ENCODE data around the gene RAP1A. TPM values are rescaled to one million over a fixed set of nuclear protein-coding genes. Genes with fewer than 3 reads are reported as not detected.

RAP1A gene
- total and polyA plus RNA-seq, 3 donors from 2014 or later = 20.8 to 42.8 (median 27.6) TPM

- intact Hi-C loops (cut with DNase I; ENCODE audit: low total_unique reads) = no loop called here
- H3K27me3 ChIP-seq = no peaks in the 10 kb centered on the region
- no peaks in the 10 kb centered on the region for H3K9me3 ChIP-seq
- no peaks in the 10 kb centered on the region for H3K36me3 ChIP-seq (ENCODE audit: low read depth, missing control alignments)
- peak overlapping the region; percentile 75 to 96 for H3K4me3 ChIP-seq
- 29 to 39% methylated on average over 4 of the region's 4 CpGs for WGBS, 2 donors
- H3K27ac ChIP-seq = peak overlapping the region; percentile 96 to 97
- no peak for DNase-seq
- H3K4me1 ChIP-seq = peaks cover 25% of the 10 kb centered on the region
- TF ChIP-seq CTCF (IDR thresholded peaks at IDR 0.05) (no peak), POLR2A (IDR thresholded peaks at IDR 0.05) (no peak)
These were observed 1.5 kb downstream of the RAP1A start for GRCh38 chr1:111621050-111621449.

- no peak overlapping the region for H3K4me3 ChIP-seq
- no peak overlapping the region for H3K27ac ChIP-seq
- no peaks in the 10 kb centered on the region for H3K9me3 ChIP-seq
- TF ChIP-seq CTCF (IDR thresholded peaks at IDR 0.05) (no peak), POLR2A (IDR thresholded peaks at IDR 0.05) (no peak)
- intact Hi-C loops (cut with DNase I; ENCODE audit: low total_unique reads) = no loop called here
- no peaks in the 10 kb centered on the region for H3K27me3 ChIP-seq
- H3K4me1 ChIP-seq = peaks cover 25% of the 10 kb centered on the region
- no peaks in the 10 kb centered on the region for H3K36me3 ChIP-seq (ENCODE audit: low read depth, missing control alignments)
- no peak for DNase-seq
These were observed 2.6 kb downstream of the RAP1A start for GRCh38 chr1:111622166-111622565.

- DNase-seq = no peak
- Histone ChIP-seq H3K27ac (no peak overlapping the region), H3K4me1 (peaks cover 25% of the 10 kb centered on the region), H3K27me3 (no peaks in the 10 kb centered on the region), H3K9me3 (no peaks in the 10 kb centered on the region), H3K36me3 (ENCODE audit: low read depth, missing control alignments) (no peaks in the 10 kb centered on the region), H3K4me3 (no peak overlapping the region)
- intact Hi-C loops (cut with DNase I; ENCODE audit: low total_unique reads) = no loop called here
- WGBS, 2 donors = 84% methylated on average over 2 of the region's 2 CpGs
- TF ChIP-seq CTCF (IDR thresholded peaks at IDR 0.05) (no peak), POLR2A (IDR thresholded peaks at IDR 0.05) (no peak)
These were observed 4.8 kb downstream of the RAP1A start for GRCh38 chr1:111624382-111624781.

- TF ChIP-seq CTCF (IDR thresholded peaks at IDR 0.05) (no peak), POLR2A (IDR thresholded peaks at IDR 0.05) (no peak)
- H3K9me3 ChIP-seq = no peaks in the 10 kb centered on the region
- no peak overlapping the region for H3K27ac ChIP-seq
- no peaks in the 10 kb centered on the region for H3K36me3 ChIP-seq (ENCODE audit: low read depth, missing control alignments)
- H3K27me3 ChIP-seq = no peaks in the 10 kb centered on the region
- DNase-seq = no peak
- H3K4me1 ChIP-seq = peaks cover 25% of the 10 kb centered on the region
- intact Hi-C loops (cut with DNase I; ENCODE audit: low total_unique reads) = no loop called here
- 31 to 33% methylated on average over 1 of the region's 1 CpG for WGBS, 2 donors
- H3K4me3 ChIP-seq = no peak overlapping the region
These were observed 5.7 kb downstream of the RAP1A start for GRCh38 chr1:111625276-111625675.

GRCh38 chr1:111628153-111628552 lies 8.6 kb downstream of the RAP1A start:
- WGBS, 2 donors = 81 to 85% methylated on average over 1 of the region's 2 CpGs
- peaks cover 9% of the 10 kb centered on the region for H3K4me1 ChIP-seq
- H3K9me3 ChIP-seq = no peaks in the 10 kb centered on the region
- no peak overlapping the region for H3K27ac ChIP-seq
- no peak for TF ChIP-seq CTCF (IDR thresholded peaks at IDR 0.05)
- TF ChIP-seq POLR2A (IDR thresholded peaks at IDR 0.05) = no peak
- DNase-seq = no peak
- H3K27me3 ChIP-seq = no peaks in the 10 kb centered on the region
- no peaks in the 10 kb centered on the region for H3K36me3 ChIP-seq (ENCODE audit: low read depth, missing control alignments)
- H3K4me3 ChIP-seq = no peak overlapping the region
- intact Hi-C loops (cut with DNase I; ENCODE audit: low total_unique reads) = no loop called here

Measured in testis (tissue), 3 donors.